ENCODE results near the gene UTS2R. TPM values are rescaled to one million over a fixed set of nuclear protein-coding genes. Genes with fewer than 3 reads are reported as not detected.

Gene UTS2R
- total and polyA plus RNA-seq, 7 donors = 0.10 to 3.8 (median 0.70) TPM; not detected in 3

GRCh38 chr17:82424863-82425159, 53.2 kb downstream of the UTS2R start:
- no peak for TF ChIP-seq CTCF (IDR thresholded peaks at IDR 0.05)
- no peak overlapping the region for H3K4me3 ChIP-seq
- ATAC-seq (no peak), DNase-seq (no peak)
- WGBS, 3 donors = 91 to 100% (median 98%) methylated on average over 2 of the region's 2 CpGs
- H3K36me3 ChIP-seq (ENCODE audit: insufficient read depth in 1 of 2, low read depth in 1 of 2) = peaks cover 0 to 44% of the 10 kb centered on the region in 2 donors
- no peaks in the 10 kb centered on the region for H3K4me1 ChIP-seq
- H3K27me3 ChIP-seq (ENCODE audit: insufficient read depth in 3 of 3, low read length in 2 of 3) = no peaks in the 10 kb centered on the region
- H3K27ac ChIP-seq = no peak overlapping the region
- intact Hi-C loops (cut with DNase I) = no loop called here
- peaks cover 4% of the 10 kb centered on the region for H3K9me3 ChIP-seq

Other genes starting within 250 kb of the UTS2R start
- 10 to 100 TPM; 10.2 to 15.3 (median 12.4) TPM for gene CCDC57, start 158.9 kb upstream of the UTS2R start, total RNA-seq
- gene CCDC57, start 158.9 kb upstream of the UTS2R start, polyA plus RNA-seq = 10 to 100 TPM in 1 of 3 donors, 1 to 10 TPM in 2; 7.2 to 11.1 (median 8.6) TPM
- gene SLC16A3, start 142.7 kb upstream of the UTS2R start, total RNA-seq = 100 to 1,000 TPM in 2 of 4 donors, 10 to 100 TPM in 2; 18.6 to 182 (median 70.1) TPM
- 100 to 1,000 TPM; 102 to 263 (median 128) TPM for gene SLC16A3, start 142.7 kb upstream of the UTS2R start, polyA plus RNA-seq
- gene CSNK1D, start 98.1 kb upstream of the UTS2R start, total RNA-seq = 100 to 1,000 TPM in 3 of 4 donors, 10 to 100 TPM in 1; 73.5 to 139 (median 116) TPM
- 100 to 1,000 TPM in 1 of 3 donors, 10 to 100 TPM in 2; 74.3 to 124 (median 92.7) TPM for gene CSNK1D, start 98.1 kb upstream of the UTS2R start, polyA plus RNA-seq
- under 1 TPM in 3 of 4 donors, not detected in 1; 0.18 to 0.81 (median 0.71) TPM for gene CD7, start 54.2 kb upstream of the UTS2R start, total RNA-seq
- gene CD7, start 54.2 kb upstream of the UTS2R start, polyA plus RNA-seq = under 1 TPM; 0.13 to 0.19 (median 0.16) TPM
- gene SECTM1, start 38.0 kb upstream of the UTS2R start, total RNA-seq = 1 to 10 TPM; 1.2 to 2.3 (median 1.7) TPM
- gene SECTM1, start 38.0 kb upstream of the UTS2R start, polyA plus RNA-seq = 1 to 10 TPM in 2 of 3 donors, under 1 TPM in 1; 0.70 to 1.2 (median 1.0) TPM
- under 1 TPM in 2 of 4 donors, not detected in 2; 0.17 to 0.24 TPM for gene TEX19, start 12.5 kb upstream of the UTS2R start, total RNA-seq
- under 1 TPM; 0.07 to 0.35 (median 0.13) TPM for gene TEX19, start 12.5 kb upstream of the UTS2R start, polyA plus RNA-seq
- 10 to 100 TPM; 17.4 to 27.4 (median 23.7) TPM for gene HEXD, start 46.6 kb downstream of the UTS2R start, total RNA-seq
- 10 to 100 TPM; 19.5 to 29.8 (median 20.9) TPM for gene HEXD, start 46.6 kb downstream of the UTS2R start, polyA plus RNA-seq
- gene OGFOD3, start 46.8 kb downstream of the UTS2R start, total RNA-seq = 10 to 100 TPM; 21.2 to 29.3 (median 27.1) TPM
- gene OGFOD3, start 46.8 kb downstream of the UTS2R start, polyA plus RNA-seq = 10 to 100 TPM; 15.5 to 30.4 (median 24.5) TPM
- gene CYBC1, start 79.0 kb downstream of the UTS2R start, total RNA-seq = 10 to 100 TPM; 14.5 to 21.4 (median 17.4) TPM
- 10 to 100 TPM; 14.4 to 31.6 (median 24.8) TPM for gene CYBC1, start 79.0 kb downstream of the UTS2R start, polyA plus RNA-seq
- gene NARF, start 87.0 kb downstream of the UTS2R start, total RNA-seq = 10 to 100 TPM; 32.8 to 56.1 (median 46.0) TPM
- 100 to 1,000 TPM in 1 of 3 donors, 10 to 100 TPM in 2; 37.0 to 129 (median 39.2) TPM for gene NARF, start 87.0 kb downstream of the UTS2R start, polyA plus RNA-seq
- 10 to 100 TPM; 53.6 to 91.6 (median 66.2) TPM for gene FOXK2, start 148.0 kb downstream of the UTS2R start, total RNA-seq
- 10 to 100 TPM; 38.9 to 96.4 (median 45.9) TPM for gene FOXK2, start 148.0 kb downstream of the UTS2R start, polyA plus RNA-seq